Left colon (tissue), 2 donors: ENCODE measurements around the gene HHIP. TPM values are rescaled to one million over a fixed set of nuclear protein-coding genes. Genes with fewer than 3 reads are reported as not detected.
"Not testable (repeated sequence)": the region's sequence is repeated elsewhere in the genome, so short reads cannot be mapped to it uniquely, and the experiment has no call there.

Experiments
- ATAC-seq: fragments of 200-7000 bp; cut with Tn5 transposase; one replicate; pipeline ENCODE4 v1.9.1; 2020; ENCODE audit warnings: mild to moderate bottlenecking, moderate library complexity
- DNase-seq, 2 donors: peaks; one replicate each; pipeline ENCODE4 v3.0.0-alpha.2; 2020
- intact Hi-C, 2 donors: fragments of 100-400 bp; cut with DNase I in 1 of 2; cut with micrococcal nuclease in 1 of 2; formaldehyde crosslinking; loops; one replicate each; pipeline versions ENCODE4 v1.11.2 to v1.14.0; 2022; cut with DNase I, micrococcal nuclease
- total RNA-seq, 2 donors: library from RNA; stranded (reverse); fragmentation: NEBNext Ultra II Directional; extraction: Animal tissue kit (Norgen Biotek cat#: 25700); gene quantifications; one replicate each; pipeline ENCODE4 v1.2.1, GENCODE V29; 2021
- donor health status: DM: no; HTN: no; CAD: no.
- donor health status: DM: yes; HTN: yes; CAD: no.

Gene HHIP
- total RNA-seq, 2 donors from 2014 or later = 4.9 to 6.1 TPM

DNA sequence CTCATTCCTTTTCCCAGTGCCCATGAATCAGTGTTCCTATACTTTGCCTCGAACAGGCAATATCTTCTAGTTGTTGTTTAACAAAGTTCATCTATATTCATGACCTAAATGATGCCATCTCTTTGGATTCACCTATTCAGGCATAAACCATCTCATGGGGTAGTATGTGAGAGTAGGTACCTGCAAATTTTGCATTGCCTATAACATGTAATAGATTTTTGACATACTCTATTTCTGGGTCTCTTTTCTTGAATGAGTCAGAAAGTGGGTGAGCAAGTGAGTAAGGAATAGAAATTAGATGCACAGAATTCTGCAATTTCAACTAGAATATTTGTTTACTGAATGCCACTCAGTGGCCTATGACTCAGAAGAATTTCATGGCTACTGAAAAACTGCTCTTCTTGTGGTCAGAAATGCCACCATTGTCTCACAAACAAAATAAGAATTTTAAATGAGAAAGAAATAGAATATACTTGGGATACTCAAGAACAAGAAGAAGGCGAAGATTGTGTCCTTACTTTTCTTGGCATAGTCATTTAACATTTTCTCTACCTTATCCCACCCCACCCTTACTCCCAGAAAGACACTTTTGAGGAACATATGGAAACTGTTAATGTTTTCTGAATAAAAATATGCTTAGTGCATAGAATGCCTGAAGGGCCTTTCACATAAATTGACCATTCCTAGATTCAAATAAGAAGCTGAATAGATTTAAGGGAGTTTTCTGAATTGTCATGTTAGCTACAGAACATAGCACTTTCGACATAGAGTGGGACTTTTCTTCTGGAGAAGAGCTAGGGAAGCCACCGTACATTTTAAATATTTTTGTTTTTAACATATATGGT, 86.8 kb downstream of the HHIP start:
- ATAC-seq (no peak), DNase-seq (no peak)
- intact Hi-C loops = no loop called here

DNA sequence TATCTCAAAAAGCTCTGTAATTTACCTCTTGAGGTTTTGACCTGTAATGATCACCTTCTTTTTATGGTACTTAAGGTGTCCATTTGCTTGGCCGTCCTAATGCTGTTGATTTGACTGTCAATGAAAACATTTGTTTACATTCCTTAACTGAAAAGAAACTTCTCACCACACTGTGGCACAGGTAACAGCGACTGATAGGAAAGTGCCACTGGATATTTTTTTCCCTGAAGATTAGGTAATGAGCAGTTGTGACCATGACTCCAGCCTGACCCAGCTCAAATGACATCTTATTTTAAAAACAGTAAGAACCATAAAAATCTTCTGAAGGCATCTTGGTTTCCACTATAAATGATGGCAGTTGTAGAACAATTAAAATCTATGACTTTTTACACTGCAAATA, 87.6 kb downstream of the HHIP start:
- intact Hi-C loops = no loop called here
- ATAC-seq = no peak
- no peak for DNase-seq

DNA sequence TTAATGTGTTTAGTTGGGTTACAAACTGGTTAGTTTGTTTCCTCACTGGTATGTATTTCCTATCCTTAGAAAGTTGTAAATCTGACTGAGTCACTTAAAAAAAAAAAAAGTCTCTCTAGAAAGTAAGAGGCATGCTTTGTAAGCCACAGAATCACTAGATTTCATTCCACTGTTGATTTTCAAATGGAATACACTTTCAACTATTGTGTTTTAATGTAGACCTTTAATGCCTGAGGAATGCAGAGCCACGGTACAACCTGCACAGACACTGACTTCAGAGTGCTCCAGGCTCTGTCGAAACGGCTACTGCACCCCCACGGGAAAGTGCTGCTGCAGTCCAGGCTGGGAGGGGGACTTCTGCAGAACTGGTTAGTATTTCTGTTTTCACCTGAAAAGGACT, 88.6 kb downstream of the HHIP start:
- ATAC-seq = no peak
- no peak for DNase-seq
- intact Hi-C loops = no loop called here

DNA sequence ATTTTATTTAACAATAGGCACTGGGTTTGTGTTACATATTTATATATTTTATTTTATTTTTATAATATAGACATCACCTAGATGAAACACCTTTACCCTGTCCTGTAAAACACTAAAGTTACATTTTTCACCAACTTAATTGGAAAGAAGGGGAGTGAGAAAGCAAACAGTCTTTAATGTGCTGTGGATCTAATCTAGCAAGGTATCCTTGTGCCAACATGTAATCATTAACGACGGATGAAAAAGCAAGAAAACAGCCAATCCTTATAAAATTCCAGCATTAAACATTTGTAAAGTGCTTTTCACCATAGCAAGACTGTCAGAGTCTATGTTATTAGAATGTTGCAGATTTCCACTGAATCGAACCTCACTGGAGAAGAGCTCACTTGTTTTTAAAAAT, 92.7 kb downstream of the HHIP start:
- intact Hi-C loops = no loop called here
- ATAC-seq = no peak
- DNase-seq = no peak

DNA sequence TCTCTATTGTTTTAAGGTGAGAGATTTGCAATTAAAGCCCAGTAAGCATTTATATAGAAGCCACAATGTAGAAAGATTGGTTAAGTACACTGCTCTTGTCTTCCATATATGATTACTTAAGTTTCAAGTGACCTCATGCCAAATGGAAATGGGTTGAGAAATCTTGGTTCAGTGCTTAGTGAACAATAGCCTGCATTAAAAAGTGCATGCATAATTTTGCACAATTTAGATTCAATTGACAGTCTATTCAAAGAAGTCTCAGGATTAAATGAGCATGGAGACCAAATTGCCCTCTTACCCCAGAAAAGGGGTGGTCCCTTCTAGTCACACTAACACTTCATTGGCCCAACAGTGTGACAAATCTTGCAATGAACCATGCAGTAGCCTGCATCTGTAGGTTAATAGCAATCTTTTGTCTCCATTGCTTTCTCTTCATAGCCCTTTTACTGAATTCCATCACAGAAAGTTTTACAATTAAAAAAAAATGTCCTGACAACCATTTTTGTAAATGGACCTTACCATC, 93.6 kb downstream of the HHIP start:
- intact Hi-C loops = no loop called here
- ATAC-seq (no peak), DNase-seq (no peak)

DNA sequence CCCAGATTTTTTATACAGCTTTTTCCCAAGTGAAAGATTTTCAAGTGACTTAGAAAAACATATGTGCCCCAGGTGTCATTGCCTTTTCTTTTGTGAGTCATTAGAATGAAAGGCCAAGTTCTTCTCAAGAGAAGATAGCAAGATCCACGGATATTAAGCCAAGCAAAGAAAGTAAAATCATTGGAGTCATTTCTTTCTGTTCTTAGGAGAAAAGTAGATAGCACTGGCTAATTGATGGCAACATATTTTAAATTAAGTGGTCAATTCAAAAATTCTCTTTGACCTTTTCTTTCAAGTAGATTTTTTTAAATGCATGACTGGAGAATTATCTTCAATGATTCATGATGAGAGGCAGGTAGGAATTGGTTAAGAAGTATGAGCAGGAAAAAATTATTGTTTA, 94.4 kb downstream of the HHIP start:
- ATAC-seq = no peak
- intact Hi-C loops = no loop called here
- DNase-seq = no peak

DNA sequence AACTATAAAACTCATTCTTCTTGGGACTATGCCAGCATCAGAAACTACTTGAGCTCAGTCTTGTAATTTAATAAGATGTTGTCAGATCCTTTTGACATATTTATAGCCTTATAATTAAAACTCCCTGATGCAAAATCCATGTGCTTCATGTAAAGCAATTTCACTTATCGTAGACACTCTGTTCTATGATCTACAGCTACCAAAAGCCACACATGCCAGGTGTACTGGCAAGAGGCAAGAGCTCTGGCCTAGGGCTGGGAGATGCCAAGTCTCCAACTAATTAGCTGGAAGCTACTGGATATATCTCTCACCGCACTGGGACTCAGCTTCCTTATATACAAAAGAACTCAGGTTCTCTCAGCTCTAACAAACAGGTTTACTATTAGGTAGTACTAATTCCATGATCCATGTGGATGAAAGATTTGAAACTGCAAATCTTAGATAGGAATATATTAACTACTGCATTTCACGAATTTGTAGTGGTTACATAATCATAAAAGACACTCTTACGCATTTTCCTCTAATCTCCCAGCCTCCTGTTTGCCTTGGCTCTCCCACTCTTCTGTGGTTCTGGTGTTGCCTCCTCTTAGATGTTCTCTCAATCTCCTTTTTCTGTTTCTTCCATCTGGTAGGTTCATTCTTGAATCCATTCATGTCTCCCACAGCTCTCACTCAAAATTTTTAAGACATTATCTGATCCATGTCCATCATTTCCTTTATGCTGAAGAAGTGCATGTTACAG, 103.0 kb downstream of the HHIP start:
- DNase-seq (no peak), ATAC-seq (no peak)
- intact Hi-C loops = no loop called here

DNA sequence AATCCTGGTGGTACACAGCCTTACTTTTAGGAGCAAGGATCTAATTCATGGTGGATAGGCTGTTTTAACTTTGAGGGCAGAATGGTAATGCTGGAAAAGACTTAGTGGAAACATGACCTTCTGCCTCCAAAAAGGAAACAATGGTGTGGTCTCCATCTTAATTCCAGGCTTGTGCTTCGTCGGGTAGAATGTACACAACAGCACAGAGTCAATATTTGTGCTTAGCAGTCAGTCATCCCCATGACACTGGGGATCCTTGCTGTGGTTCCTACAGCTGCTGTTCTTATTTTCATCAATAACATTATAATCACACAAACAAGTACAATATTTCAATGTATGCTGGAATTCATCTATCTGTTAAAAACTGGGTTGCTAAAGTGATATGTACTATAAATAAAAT, 104.4 kb downstream of the HHIP start:
- intact Hi-C loops = no loop called here
- no peak for ATAC-seq
- no peak for DNase-seq

DNA sequence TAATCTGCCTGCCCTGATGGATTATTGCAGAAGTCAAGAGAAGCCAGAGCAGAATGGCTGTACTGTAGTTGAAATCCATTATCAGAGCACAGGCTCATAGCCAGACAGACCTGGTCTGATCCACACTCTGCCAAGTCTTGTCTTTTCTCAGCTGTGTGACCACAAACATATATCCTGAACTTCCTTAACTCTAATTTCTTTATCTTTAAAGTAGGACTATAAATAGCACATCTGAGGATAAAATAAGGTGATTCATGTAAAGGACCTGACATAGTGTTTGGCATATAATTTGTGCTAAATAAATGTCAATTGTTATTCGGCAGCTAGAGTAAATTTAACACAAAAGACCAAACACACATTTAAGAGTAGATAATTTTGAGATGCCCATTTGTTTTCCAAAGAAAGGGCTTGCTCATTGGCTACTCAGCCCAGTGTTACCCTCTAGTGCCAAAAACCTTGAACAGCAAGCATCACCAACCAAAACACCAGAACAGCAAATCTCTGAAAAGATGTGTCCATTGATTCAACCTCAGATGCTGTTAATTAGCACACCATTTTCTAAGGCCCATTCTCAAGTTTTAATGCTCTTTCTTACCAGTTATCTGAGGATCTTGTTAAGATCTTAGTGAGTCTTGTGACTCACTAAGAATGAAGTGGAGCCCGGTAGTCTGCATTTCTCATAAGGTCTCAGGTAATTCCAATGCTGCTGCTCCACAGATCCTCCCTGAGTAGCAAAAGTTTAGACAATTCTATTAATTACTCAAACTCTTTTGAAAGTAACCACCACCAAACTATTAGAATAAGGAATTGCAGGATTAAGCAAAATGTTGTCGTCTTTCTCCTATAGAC, 108.8 kb downstream of the HHIP start:
- intact Hi-C loops = no loop called here
- DNase-seq = no peak
- ATAC-seq = no peak

DNA sequence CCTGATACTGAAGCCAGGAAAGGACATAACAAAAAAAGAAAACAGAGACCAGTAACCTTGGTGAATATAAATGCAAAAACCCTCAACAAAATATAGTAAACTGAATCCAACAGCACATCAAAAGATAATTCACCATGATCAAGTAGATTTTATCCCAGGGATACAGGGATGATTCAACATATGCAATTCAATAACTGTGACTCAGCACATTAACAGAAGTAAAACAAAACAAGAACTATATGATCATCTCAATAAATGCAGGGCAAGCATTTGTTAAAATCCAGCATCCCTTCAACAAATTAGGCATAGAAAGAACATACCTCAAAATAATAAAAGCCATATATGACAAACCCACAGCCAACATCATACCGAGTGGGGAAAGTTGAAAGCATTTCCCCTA, 112.0 kb downstream of the HHIP start:
- intact Hi-C loops = no loop called here
- no peak for ATAC-seq
- DNase-seq = no peak

DNA sequence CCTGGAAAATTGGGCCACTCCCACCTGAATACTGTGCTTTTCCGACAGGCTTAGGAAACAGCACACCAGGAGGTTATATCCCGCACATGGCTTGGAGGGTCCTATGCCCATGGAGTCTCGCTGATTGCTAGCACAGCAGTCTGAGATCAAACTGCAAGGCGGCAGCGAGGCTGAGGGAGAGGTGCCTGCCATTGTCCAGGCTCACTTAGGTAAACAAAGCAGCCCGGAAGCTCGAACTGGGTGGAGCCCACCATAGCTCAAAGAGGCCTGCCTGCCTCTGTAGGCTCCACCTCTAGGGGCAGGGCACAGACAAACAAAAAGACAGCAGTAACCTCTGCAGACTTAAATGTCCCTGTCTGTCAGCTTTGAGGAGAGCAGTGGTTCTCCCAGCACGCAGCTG, 122.9 kb downstream of the HHIP start:
- DNase-seq, intact Hi-C loops, ATAC-seq: not testable (repeated sequence)

DNA sequence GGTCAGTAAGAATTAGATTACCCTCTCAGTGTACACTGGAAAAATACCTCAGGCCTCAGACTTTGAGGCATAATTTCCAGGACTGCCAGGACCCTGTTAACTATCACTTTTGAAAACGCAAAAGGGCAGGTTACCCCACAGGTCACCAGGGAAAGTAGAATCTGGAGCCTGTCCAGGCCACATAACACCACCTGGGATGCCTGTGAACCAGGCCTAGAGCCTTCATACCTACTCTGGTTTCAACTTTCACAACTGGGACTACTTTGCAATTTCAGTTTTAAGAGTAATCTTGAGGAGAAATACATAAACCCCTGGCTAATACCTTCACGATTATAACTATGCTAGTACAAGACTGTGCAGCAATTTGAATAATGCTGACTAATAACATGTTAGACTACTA, 132.4 kb downstream of the HHIP start:
- no peak for DNase-seq
- no peak for ATAC-seq
- intact Hi-C loops = no loop called here

DNA sequence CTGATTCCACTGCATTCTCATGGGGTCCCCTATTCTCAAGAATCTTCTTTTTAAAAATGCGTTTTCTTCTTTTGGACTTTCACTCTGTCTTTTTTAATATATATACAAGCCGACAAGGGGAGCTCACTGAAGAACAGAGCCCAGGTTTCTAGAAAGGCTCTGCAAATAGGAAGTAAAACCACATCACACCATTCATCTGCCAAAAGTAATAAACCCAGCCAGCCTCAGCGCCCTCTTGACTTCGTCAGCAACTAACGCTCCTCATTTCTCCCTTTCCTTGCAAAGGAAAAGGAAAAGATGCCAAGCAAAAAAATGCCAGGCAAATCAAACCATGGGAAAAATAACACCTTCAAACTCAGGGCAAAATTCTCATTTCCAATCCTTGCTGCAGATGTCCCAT, 136.4 kb downstream of the HHIP start:
- no peak for ATAC-seq
- intact Hi-C loops = no loop called here
- no peak for DNase-seq

DNA sequence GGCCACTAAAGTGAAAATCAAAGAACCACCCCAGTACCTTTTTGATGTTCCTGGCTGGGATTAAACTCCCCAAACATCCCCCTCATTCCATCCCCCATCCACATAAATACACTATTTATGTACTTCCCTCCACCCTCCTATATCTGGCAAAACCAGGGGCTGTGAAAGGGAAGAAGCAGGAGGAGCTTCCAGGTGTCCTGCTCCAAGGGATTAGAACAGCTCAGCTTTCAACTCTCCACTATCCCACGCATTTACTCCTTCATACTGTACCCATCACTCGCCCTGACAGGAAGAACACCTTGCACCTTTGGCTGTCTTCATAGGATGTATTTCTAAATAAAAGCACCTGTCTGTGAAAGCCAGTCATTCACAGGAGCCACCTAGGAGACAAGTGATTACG, 140.0 kb downstream of the HHIP start:
- intact Hi-C loops = no loop called here
- ATAC-seq (no peak), DNase-seq (no peak)

DNA sequence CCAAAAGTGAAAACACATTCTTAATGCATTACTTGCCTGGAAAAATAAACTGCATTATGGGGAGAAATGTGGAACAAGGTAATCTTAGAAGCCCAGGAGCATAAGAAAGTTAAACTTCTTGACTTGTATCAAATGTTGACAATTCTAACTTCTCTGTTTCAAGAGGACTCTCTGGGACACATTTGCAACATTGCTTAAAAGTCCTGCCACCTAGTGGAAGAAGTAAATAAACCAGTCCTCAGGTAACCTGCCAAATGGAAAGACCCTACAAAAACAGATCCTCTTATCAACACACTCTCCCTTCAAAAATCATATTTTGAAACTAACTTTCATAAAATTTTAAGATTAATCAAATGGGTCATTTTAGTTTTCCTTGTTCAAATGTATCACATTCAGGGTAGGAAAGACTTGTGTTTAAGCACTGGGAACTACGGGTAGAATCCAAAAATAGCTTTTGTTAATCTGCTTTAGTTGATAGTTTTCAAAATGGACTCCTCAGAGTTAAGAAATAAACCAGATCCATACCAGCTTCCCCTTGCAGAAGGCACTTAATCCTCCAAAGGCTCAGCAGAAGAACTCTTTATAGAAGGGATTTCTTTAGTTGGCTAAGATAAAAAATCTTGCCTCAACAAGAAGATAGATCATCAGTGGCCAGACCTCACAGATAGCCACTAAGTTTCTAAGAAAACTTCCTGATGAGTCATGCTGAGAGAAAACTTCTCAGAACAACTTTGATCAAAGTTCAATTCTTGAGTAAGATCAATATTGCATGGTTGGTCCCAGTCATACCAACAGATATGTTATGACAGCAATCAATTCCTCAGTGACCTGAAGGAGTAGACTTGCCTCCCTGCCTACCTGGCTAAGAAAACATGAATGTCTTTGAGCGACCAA, 141.7 kb downstream of the HHIP start:
- intact Hi-C loops = no loop called here
- ATAC-seq (peak; percentile 64), DNase-seq (no peak)

DNA sequence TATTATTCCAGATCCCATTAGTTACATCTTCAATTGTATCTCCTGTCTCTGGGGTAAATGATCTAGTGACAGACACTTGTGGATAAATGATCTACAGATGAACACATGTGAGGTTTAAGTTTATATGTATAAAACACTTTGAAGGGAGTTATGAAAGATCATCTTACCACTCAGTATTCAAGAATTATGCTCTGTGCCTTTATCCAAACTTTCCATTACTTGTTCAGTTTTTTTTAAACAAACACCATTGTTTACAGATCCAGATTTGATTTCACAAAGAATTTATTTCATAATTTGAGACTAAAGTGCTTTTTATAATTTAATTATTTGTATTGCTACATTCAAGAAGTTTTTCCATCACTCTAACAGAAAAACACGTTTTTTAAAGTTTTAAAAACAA, 142.5 kb downstream of the HHIP start:
- ATAC-seq = no peak
- DNase-seq = no peak
- intact Hi-C loops = no loop called here

DNA sequence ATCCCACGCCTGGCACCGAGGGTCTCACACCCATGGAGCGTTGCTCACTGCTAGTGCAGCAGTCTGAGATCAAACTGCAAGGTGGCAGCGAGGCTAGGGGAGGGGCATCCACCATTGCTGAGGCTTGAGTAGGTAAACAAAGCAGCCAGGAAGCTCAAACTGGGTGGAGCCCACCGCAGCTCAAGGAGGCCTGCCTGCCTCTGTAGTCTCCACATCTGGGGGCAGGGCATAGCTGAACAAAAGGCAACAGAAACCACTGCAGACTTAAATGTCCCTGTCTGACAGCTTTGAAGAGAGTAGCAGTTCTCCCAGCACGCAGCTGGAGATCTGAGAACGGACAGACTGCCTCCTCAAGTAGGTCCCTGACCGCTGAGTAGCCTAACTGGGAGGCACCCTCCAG, 146.0 kb downstream of the HHIP start:
- ATAC-seq, DNase-seq, intact Hi-C loops: not testable (repeated sequence)
